NCI-H526 treated with DMSO at 0.1 percent for 48 hours (cell line): ENCODE results near the gene RSBN1.
A peak's percentile ranks its signal among the peaks of the same experiment; 100 is the strongest.
"Not testable (repeated sequence)": the region's sequence is repeated elsewhere in the genome, so short reads cannot be mapped to it uniquely, and the experiment has no call there.

Experiments
- DNase-seq: peaks from one replicate; lab custom pipeline; 2025; lab: John Stamatoyannopoulos, UW

Gene RSBN1

DNA sequence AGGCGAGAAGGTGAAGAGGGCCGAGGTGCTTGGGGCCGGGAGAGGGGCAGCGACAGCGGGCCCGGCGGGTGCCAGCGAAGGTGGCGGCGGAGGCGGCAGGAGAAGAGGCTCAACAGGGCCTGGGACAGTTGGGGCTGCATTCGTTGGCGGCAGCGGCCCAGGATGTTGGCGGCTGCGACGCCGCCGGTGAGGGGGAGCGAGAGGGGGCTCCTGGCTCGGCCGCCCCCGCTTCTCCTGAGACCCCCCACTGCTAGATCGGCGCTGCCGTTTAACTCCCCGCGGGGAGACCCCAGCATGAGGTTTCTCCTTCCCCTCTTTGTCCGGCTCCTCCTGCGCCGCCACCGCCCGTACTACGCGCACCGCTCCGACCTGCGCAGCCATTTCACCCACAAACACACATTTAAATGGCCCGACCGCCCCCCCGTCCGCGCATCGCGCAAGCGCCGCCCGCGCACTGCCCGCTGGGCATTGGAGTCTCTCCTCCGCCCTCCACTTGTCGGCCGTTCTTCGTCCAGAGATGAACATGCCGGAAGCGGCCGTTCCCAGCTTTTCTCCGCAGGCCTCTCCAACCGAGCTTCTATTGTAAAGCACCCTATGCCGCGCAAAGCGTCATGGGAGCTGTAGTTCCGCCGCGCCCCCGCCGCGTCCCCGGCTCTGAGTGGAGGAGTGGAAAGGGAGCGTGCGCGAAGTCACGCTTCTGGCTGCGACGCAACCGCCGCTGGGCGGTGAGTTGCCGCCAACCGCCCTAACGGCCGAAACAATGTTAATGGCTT lies at the start of gene RSBN1:
Gene RSBN1 (minus strand): TSS at position 589 of the 773 bp plus-strand sequence. CDS start 64 bp downstream, at position 525.
- peak; percentile 99 for DNase-seq

DNA sequence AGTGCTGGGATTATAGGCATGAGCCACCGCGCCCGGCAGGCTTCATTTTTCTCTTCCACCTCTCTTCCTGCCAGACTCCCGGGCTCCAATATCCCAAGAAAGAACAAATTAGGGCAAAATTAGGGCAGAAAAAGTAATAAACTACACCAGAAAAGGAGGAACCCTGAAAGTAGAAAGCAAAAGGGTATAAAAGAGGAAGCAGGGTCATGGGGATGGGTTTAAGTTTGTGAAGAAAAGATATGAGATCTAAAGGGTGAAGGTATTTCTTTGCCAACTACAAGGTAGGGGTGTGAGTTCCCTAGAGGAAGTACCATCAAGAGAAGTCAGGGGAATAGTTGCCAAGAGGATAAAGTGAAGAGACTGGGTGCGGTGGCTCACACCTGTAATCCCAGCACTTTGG lies 49.4 kb upstream of the RSBN1 start:
- no peak for DNase-seq

DNA sequence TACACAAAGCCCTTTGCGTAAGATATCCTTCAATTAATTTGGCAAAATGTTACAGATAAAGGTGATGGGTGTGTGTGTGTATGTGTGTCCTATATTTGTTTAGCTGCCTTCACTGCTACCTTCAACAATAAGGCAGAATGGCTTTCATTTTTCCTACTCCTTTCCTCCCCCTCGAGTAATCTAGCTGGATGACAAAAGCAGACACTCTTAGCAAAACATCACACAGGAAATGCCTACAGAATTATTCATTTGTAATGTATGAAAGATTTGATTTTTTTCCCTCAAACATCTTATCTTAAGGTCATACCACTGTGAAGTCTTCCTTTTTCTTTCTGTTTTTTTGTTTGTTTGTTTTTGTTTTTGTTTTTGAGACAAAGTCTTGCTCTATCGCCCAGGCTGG lies 48.6 kb upstream of the RSBN1 start:
- no peak for DNase-seq

DNA sequence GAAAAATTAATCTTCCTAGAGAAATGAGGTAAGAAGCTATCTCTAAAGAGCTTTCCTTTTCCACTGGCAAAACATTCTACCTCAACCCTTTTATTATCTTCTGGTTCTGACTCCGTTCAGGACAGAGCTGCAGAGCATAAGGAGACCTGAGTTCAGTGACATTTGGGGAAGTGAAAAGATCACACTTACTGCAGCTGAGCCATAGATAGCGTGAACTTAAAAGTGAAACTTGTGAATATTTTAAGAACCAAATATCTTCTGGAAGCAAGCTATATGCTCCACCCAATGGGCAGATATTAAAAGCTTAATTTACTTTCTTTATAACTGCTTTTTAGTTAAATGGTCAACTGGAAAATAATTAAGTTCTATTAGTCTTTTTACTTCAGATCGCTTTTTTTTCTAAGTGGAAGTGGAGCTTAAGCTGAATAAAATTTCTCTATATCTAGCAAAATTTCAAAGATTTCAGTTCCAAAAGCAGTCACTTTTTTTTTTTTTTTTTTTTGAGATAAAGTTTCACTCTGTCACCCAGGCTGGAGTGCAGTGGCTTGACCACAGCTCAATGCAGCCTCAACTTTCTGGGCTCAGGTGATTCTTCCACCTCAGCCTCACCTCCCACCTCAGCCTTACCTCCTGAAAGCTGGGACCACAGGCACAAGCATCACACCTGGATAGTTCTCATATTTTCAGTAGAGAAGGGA lies 47.4 kb upstream of the RSBN1 start:
- no peak for DNase-seq

GRCh38 chr1:113858982-113859381 lies 46.7 kb upstream of the RSBN1 start:
- DNase-seq: no peak

DNA sequence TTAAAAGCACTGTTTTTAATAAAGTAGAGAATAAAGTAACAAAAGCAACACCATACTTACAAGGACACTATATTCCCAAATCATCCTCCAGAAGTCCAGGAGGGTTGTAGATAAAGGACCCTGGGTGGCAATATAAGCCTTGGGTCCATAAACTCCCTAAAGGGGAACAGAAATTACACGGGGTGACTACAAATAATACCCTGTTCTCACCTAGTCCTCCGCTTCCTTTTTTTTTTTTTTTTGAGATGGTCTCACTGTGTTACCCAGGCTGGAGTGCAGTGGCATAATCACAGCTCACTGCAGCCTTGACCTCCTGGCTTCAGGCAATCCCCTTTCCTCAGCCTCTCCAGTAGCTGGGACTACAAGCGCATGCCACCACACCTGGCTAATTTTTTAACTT lies 46.1 kb upstream of the RSBN1 start:
- no peak for DNase-seq

- no peak for DNase-seq
These were observed 45.5 kb upstream of the RSBN1 start for GRCh38 chr1:113857776-113858175.

DNA sequence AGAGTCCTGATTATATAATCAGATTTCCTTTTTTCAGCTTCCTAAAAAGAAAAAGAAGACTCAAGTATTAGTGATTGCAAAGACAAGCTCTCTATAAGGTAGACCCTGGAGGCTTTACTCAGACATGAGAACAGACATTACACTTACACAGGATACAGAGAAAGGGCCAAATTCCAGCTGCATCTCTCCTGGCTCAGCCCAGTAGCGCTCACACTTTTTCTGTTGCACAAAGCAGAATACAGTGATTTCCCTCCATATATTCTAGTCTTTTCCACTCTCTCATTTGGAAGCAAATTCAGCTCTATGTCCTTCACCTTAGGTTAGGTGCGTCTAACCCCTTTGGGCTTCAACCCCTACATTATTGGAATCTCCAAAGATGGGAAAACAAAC lies 44.1 kb upstream of the RSBN1 start:
- no peak for DNase-seq

DNA sequence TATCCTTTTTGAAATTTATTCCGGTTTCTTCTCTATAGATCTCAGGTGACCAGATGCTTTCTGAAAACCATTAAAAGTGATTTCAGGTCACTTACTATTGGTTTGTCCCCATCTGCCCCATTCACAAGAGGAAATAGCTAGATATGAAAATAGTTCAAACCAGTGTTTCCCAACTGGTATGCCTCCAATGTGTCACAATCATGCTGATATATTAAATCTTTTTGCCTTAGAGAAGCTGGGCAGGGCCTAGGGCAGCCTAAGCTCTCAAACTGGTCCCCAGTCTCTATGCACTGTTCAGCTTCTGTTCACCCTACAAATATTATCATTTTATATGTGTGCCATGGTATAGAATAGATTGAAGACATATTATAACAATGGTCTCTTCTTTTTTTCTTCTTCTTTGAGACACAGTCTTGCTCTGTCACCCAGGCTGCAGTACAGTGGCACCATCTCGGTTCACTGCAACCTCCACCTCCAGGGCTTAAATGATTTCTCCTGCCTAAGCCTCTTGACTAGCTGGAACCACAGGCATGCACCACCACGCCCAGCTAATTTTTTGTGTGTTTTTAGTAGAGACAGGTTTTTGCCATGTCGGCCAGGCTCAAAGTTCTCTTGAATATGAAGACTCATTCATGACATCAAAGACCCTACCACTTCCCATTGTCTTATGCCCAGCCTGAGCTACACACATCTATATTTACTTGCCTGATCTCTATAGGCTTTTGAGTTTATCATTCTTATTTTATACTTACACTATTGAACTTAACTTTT lies 43.5 kb upstream of the RSBN1 start:
- DNase-seq: no peak

DNA sequence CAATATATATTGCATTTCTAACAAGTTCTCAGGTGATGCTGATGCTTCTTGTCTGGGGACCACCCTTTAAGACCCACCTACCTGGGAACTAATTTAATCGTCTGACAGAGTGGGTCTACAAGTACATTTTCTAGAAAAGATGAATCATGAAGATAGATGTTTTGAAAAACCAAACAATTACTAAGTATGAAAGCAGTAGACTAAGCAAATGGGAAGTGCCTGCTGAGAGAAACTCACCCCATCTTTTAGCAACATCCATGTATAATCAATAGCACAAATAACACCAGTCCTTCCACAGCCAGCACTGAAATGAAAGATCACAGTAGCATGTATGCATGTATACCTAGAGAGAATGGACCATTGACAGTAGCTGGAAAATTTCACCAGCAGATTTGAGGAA lies 42.0 kb upstream of the RSBN1 start:
- DNase-seq: no peak

DNA sequence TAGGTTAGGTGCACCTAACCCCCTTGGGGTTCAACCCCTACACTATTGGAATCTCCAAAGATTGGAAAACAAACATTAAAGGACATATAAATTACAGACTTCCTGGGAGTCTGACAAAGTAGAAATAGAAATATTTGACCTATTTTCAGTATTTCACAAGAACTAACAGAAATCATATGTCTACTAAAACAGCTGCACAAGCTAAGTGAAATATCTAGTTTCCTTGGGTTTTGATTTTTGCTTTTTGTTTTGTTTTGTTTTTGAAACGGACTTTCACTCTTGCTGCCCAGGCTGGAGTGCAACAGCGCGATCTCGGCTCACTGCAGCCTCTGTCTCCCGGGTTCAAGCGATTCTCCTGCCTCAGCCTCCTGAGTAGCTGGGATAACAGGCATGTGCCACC lies 40.4 kb upstream of the RSBN1 start:
- not testable (repeated sequence) for DNase-seq

- no peak for DNase-seq
These were observed 38.0 kb upstream of the RSBN1 start for GRCh38 chr1:113850127-113850796.

DNA sequence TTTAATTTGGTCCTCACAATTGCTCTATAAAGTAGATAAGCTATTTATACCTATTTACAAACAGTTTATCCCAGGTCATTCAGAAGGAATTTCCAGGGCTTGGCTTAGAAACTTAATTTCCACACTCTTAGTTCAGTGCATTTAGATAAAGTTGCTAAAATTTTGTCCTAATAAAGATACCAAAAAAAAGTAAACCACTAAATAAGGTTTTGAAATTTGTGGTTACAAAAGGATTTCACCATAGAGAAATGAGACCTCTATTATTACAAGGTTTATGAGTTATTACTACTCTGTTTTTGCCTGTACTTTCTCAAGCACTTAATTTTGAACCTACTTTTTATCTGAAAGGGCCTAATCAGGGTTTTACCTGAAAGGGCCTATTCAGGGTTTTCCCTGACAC lies 36.8 kb upstream of the RSBN1 start:
- DNase-seq: no peak

DNA sequence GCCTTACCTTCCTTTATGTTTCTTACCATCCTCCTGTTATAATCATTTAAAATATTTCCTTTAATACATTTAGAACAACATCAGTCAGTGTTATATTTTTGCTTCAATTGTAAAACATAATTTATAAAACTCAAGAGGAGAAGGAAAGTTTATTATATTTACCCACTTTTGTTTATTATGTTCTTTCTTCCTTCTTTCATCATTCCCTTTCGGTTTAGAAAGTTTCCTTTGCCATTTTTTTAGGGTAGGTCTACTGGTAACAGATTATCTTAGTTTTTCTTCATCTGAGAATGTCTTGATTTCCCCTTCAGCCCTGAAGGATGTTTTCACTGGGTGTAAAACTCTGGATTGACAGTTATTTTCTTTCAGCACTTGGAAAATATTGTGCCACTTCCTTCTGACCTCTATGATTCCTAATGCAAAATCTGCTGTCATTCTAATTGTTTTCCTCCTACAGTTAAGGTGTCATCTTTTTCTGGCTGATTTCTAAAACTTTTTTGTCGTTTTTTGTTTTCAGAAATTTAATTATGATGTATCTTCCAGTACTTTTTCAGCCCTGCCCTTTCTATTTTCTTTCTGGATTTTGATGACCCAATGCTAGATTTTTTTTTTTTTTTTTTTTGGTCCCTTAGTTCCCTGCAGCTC lies 34.2 kb upstream of the RSBN1 start:
- DNase-seq: no peak

- no peak for DNase-seq
These were observed 24.3 kb upstream of the RSBN1 start for GRCh38 chr1:113836534-113836933.

GRCh38 chr1:113835686-113836290 lies 23.5 kb upstream of the RSBN1 start:
- DNase-seq: peak; percentile 9

- DNase-seq: no peak
These were observed 22.4 kb upstream of the RSBN1 start for GRCh38 chr1:113834716-113835115.

GRCh38 chr1:113830039-113830438 lies 17.8 kb upstream of the RSBN1 start:
- no peak for DNase-seq

- no peak for DNase-seq
These were observed 9.6 kb upstream of the RSBN1 start for GRCh38 chr1:113821916-113822315.

- no peak for DNase-seq
These were observed 6.3 kb upstream of the RSBN1 start for GRCh38 chr1:113818578-113818977.

- no peak for DNase-seq
These were observed 942 bp upstream of the RSBN1 start for GRCh38 chr1:113813218-113813617.
